Measurements from ENCODE around the gene GIPC3.
"Not testable (repeated sequence)": the region's sequence is repeated elsewhere in the genome, so short reads cannot be mapped to it uniquely, and the experiment has no call there.

Gene GIPC3

GRCh38 chr19:3572855-3573161 lies 12.5 kb upstream of the GIPC3 start, which contains the start of gene HMG20B:
Gene HMG20B, plus strand, starts transcription at chr19:3572944. Its CDS starts 366 bp downstream, at chr19:3573310.
- Histone ChIP-seq H3K27ac (ENCODE audit: low read depth, low read length) (peak within 1 kb of the TSS; percentile 93), H3K4me1 (ENCODE audit: insufficient read depth, low read length) (peaks cover 27% of the 10 kb centered on the region), H3K4me3 (ENCODE audit: low read depth in 1 of 2, low read length in 2 of 2) (peak within 1 kb of the TSS; percentile 82 to 83), H3K9ac (ENCODE audit: low read length) (peak within 1 kb of the TSS; percentile 21), H3K9me3 (ENCODE audit: low read length) (no peaks in the 10 kb centered on the region), H3K27me3 (ENCODE audit: control insufficient read depth in 1 of 2, insufficient read depth in 2 of 2, low read length in 2 of 2) (no peaks in the 10 kb centered on the region), H3K36me3 (ENCODE audit: insufficient read depth, low read length) (no peaks in the 10 kb centered on the region)

GRCh38 chr19:3573162-3573857 lies 12.0 kb upstream of the GIPC3 start:
- H3K36me3 ChIP-seq (ENCODE audit: insufficient read depth, low read length), result no peaks in the 10 kb centered on the region
- no peaks in the 10 kb centered on the region for H3K9me3 ChIP-seq (ENCODE audit: low read length)
- H3K27me3 ChIP-seq (ENCODE audit: control insufficient read depth in 1 of 2, insufficient read depth in 2 of 2, low read length in 2 of 2), result no peaks in the 10 kb centered on the region
- H3K4me3 ChIP-seq (ENCODE audit: low read depth in 1 of 2, low read length in 2 of 2), result peak overlapping the region; percentile 70 to 83
- H3K4me1 ChIP-seq (ENCODE audit: insufficient read depth, low read length), result peaks cover 27% of the 10 kb centered on the region
- H3K9ac ChIP-seq (ENCODE audit: low read length), result peak overlapping the region; percentile 21
- H3K27ac ChIP-seq (ENCODE audit: low read depth, low read length), result peak overlapping the region; percentile 93

- Histone ChIP-seq H3K4me1 (ENCODE audit: insufficient read depth, low read length) (peaks cover 27% of the 10 kb centered on the region), H3K27me3 (ENCODE audit: control insufficient read depth in 1 of 2, insufficient read depth in 2 of 2, low read length in 2 of 2) (no peaks in the 10 kb centered on the region), H3K9ac (ENCODE audit: low read length) (no peak overlapping the region), H3K9me3 (ENCODE audit: low read length) (no peaks in the 10 kb centered on the region), H3K27ac (ENCODE audit: low read depth, low read length) (no peak overlapping the region), H3K36me3 (ENCODE audit: insufficient read depth, low read length) (no peaks in the 10 kb centered on the region), H3K4me3 (ENCODE audit: low read depth in 1 of 2, low read length in 2 of 2) (peak overlapping the region; percentile 70 to 83)
These were observed 11.2 kb upstream of the GIPC3 start for GRCh38 chr19:3573858-3574637.

- Histone ChIP-seq H3K36me3 (ENCODE audit: insufficient read depth, low read length) (no peaks in the 10 kb centered on the region), H3K9me3 (ENCODE audit: low read length) (no peaks in the 10 kb centered on the region), H3K9ac (ENCODE audit: low read length) (no peak overlapping the region), H3K27me3 (ENCODE audit: control insufficient read depth in 1 of 2, insufficient read depth in 2 of 2, low read length in 2 of 2) (no peaks in the 10 kb centered on the region), H3K4me3 (ENCODE audit: low read depth in 1 of 2, low read length in 2 of 2) (no peak overlapping the region), H3K4me1 (ENCODE audit: insufficient read depth, low read length) (peaks cover 27% of the 10 kb centered on the region), H3K27ac (ENCODE audit: low read depth, low read length) (no peak overlapping the region)
These were observed 10.0 kb upstream of the GIPC3 start for GRCh38 chr19:3575260-3575741.

GRCh38 chr19:3575949-3576673 lies 9.2 kb upstream of the GIPC3 start:
- Histone ChIP-seq H3K4me1 (ENCODE audit: insufficient read depth, low read length) (peaks cover 27% of the 10 kb centered on the region), H3K27ac (ENCODE audit: low read depth, low read length) (peak overlapping the region; percentile 73), H3K4me3 (ENCODE audit: low read depth in 1 of 2, low read length in 2 of 2) (peak overlapping the region; percentile 14 to 74), H3K36me3 (ENCODE audit: insufficient read depth, low read length) (no peaks in the 10 kb centered on the region), H3K9me3 (ENCODE audit: low read length) (no peaks in the 10 kb centered on the region), H3K27me3 (ENCODE audit: control insufficient read depth in 1 of 2, insufficient read depth in 2 of 2, low read length in 2 of 2) (no peaks in the 10 kb centered on the region), H3K9ac (ENCODE audit: low read length) (peak overlapping the region; percentile 44)

- peak overlapping the region; percentile 44 for H3K9ac ChIP-seq (ENCODE audit: low read length)
- H3K27ac ChIP-seq (ENCODE audit: low read depth, low read length), result peak overlapping the region; percentile 73
- no peaks in the 10 kb centered on the region for H3K36me3 ChIP-seq (ENCODE audit: insufficient read depth, low read length)
- no peaks in the 10 kb centered on the region for H3K9me3 ChIP-seq (ENCODE audit: low read length)
- H3K4me3 ChIP-seq (ENCODE audit: low read depth in 1 of 2, low read length in 2 of 2), result peak overlapping the region; percentile 14 to 74
- H3K27me3 ChIP-seq (ENCODE audit: control insufficient read depth in 1 of 2, insufficient read depth in 2 of 2, low read length in 2 of 2), result no peaks in the 10 kb centered on the region
- H3K4me1 ChIP-seq (ENCODE audit: insufficient read depth, low read length), result peaks cover 25% of the 10 kb centered on the region
These were observed 8.4 kb upstream of the GIPC3 start for GRCh38 chr19:3576696-3577443.

- Histone ChIP-seq H3K4me3 (ENCODE audit: low read depth in 1 of 2, low read length in 2 of 2) (no peak overlapping the region), H3K27me3 (ENCODE audit: control insufficient read depth in 1 of 2, insufficient read depth in 2 of 2, low read length in 2 of 2) (no peaks in the 10 kb centered on the region), H3K36me3 (ENCODE audit: insufficient read depth, low read length) (no peaks in the 10 kb centered on the region), H3K9ac (ENCODE audit: low read length) (no peak overlapping the region), H3K27ac (ENCODE audit: low read depth, low read length) (no peak overlapping the region), H3K9me3 (ENCODE audit: low read length) (no peaks in the 10 kb centered on the region), H3K4me1 (ENCODE audit: insufficient read depth, low read length) (peaks cover 19% of the 10 kb centered on the region)
These were observed 7.4 kb upstream of the GIPC3 start for GRCh38 chr19:3577723-3578344.

GRCh38 chr19:3578390-3578789 lies 6.9 kb upstream of the GIPC3 start:
- Histone ChIP-seq H3K9me3 (ENCODE audit: low read length) (no peaks in the 10 kb centered on the region), H3K27me3 (ENCODE audit: control insufficient read depth in 1 of 2, insufficient read depth in 2 of 2, low read length in 2 of 2) (no peaks in the 10 kb centered on the region), H3K9ac (ENCODE audit: low read length) (no peak overlapping the region), H3K4me3 (ENCODE audit: low read depth in 1 of 2, low read length in 2 of 2) (no peak overlapping the region), H3K36me3 (ENCODE audit: insufficient read depth, low read length) (no peaks in the 10 kb centered on the region), H3K4me1 (ENCODE audit: insufficient read depth, low read length) (peaks cover 18% of the 10 kb centered on the region), H3K27ac (ENCODE audit: low read depth, low read length) (no peak overlapping the region)

- no peak overlapping the region for H3K9ac ChIP-seq (ENCODE audit: low read length)
- peaks cover 0 to 4% of the 10 kb centered on the region in 2 donors for H3K27me3 ChIP-seq (ENCODE audit: control insufficient read depth in 1 of 2, insufficient read depth in 2 of 2, low read length in 2 of 2)
- no peaks in the 10 kb centered on the region for H3K9me3 ChIP-seq (ENCODE audit: low read length)
- H3K4me1 ChIP-seq (ENCODE audit: insufficient read depth, low read length), result peaks cover 12% of the 10 kb centered on the region
- no peaks in the 10 kb centered on the region for H3K36me3 ChIP-seq (ENCODE audit: insufficient read depth, low read length)
- no peak overlapping the region for H3K27ac ChIP-seq (ENCODE audit: low read depth, low read length)
- H3K4me3 ChIP-seq (ENCODE audit: low read depth in 1 of 2, low read length in 2 of 2), result no peak overlapping the region
These were observed 4.9 kb upstream of the GIPC3 start for GRCh38 chr19:3580156-3580934.

GRCh38 chr19:3581792-3582191 lies 3.5 kb upstream of the GIPC3 start:
- not testable (repeated sequence) for H3K4me3 ChIP-seq (ENCODE audit: low read depth in 1 of 2, low read length in 2 of 2); H3K36me3 ChIP-seq (ENCODE audit: insufficient read depth, low read length)

More at GRCh38 chr19:3581792-3582191, 3.5 kb upstream of the GIPC3 start:
- not testable (repeated sequence) for H3K4me1 ChIP-seq (ENCODE audit: insufficient read depth, low read length); H3K9me3 ChIP-seq (ENCODE audit: low read length); H3K27ac ChIP-seq (ENCODE audit: low read depth, low read length); H3K9ac ChIP-seq (ENCODE audit: low read length)
- peaks cover 0 to 17% of the 10 kb centered on the region in 2 donors for H3K27me3 ChIP-seq (ENCODE audit: control insufficient read depth in 1 of 2, insufficient read depth in 2 of 2, low read length in 2 of 2)

All from muscle layer of colon (tissue), 2 donors.